HG03432 (cell line): ENCODE results near the gene VSTM1.
"Not testable (repeated sequence)": the region's sequence is repeated elsewhere in the genome, so short reads cannot be mapped to it uniquely, and the experiment has no call there.

Source experiments
- ATAC-seq: cut with Tn5 transposase; IDR thresholded peaks from one replicate; pipeline ENCODE4 v1.9.1; 2021; ENCODE audit warnings: mild to moderate bottlenecking, moderate library complexity; ENCODE audit not compliant: unreplicated experiment

The VSTM1 gene

GRCh38 chr19:54063350-54064116 lies at the start of gene VSTM1:
Gene VSTM1 (minus strand): TSS chr19:54063897. CDS start chr19:54063777, 120 bp downstream.
- no peak for ATAC-seq

- no peak for ATAC-seq
These were observed 46.0 kb upstream of the VSTM1 start for GRCh38 chr19:54109651-54110050.

GRCh38 chr19:54108496-54108895 lies 44.8 kb upstream of the VSTM1 start:
- no peak for ATAC-seq

GRCh38 chr19:54107876-54108490 lies 44.3 kb upstream of the VSTM1 start:
- no peak for ATAC-seq

- no peak for ATAC-seq
These were observed 43.0 kb upstream of the VSTM1 start for GRCh38 chr19:54106716-54107115.

DNA sequence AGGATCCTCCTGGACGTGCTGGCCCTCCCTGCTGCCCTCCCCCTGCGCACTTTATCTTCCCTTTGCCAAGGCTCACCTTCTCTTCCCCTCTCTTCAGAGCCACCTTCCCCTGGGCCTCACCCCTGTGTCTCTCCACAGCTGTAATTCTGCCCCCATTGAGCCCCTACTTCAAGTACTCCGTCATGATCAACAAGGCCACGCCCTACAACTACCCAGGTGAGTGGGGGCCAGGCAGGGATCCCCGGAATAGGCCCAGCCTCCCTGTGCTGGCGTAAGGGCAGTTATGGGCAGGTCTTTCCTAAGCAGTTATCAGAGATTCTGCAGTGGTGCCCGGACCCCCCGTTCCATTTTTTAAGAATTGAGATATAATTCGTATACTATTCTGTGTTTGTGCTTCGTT lies 42.1 kb upstream of the VSTM1 start:
- no peak for ATAC-seq

GRCh38 chr19:54104998-54105715 lies 41.5 kb upstream of the VSTM1 start:
- ATAC-seq: no peak

DNA sequence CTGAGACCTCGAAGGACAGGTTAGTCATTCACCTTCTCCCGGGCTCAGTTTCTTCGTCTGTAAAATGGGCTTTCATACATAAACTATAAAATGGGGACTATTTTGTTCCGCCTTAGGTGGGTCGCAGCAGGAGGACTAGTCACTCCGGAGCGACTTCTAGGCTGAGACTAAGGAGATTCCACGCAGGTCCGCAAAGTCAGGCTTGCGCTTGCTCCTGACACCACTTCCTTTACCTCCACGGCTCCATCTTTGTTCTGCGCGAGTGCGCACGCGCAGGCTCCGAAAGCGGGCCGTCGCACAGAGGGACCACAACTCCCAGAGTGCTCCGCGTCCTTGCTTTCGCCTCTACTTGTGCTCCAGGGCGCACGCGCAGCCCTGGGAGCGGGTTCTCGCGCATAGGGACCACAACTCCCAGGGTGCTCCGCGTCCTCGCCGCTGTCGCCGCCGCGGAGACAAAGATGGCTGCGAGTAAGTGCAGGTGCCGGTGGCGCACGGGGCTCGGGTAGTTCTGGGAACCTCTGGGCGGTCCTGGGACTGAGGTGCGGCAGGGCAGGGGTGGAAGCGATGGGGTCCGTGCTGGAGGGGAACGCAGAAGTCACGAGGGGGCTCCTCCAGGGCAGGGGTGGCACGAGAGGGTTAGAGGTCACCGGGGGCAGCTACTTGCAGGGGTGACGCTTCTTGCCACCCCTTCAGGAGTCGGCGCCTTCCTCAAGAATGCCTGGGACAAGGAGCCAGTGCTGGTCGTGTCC lies 38.9 kb upstream of the VSTM1 start, which contains the start of gene NDUFA3:
Gene NDUFA3 (plus strand): TSS at position 435 of the 749 bp plus-strand sequence. CDS start 24 bp downstream, at position 459.
- ATAC-seq: peak; percentile 94

GRCh38 chr19:54100561-54100960 lies 36.9 kb upstream of the VSTM1 start, which contains the start of gene OSCAR:
Gene OSCAR (minus strand): TSS chr19:54100803. CDS start chr19:54100792, 11 bp downstream.
- no peak for ATAC-seq

DNA sequence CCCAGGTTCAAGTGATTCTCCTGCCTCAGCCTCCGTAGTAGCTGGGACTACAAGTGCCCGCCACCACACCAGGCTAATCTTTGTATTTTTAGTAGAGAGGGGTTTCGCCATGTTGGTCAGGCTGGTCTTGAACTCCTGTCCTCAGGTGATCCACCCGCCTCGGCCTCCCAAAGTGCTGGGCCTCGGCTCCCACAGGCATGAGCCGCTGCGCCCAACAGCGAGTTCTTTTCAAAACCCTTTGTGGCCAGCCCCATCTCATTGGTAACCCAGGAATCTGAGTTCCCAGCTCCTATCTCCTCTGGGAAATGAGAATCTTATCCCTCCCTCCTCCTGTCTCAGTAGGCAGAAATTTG lies 36.2 kb upstream of the VSTM1 start:
- not testable (repeated sequence) for ATAC-seq

- ATAC-seq: no peak
These were observed 35.6 kb upstream of the VSTM1 start for GRCh38 chr19:54099190-54099902.

DNA sequence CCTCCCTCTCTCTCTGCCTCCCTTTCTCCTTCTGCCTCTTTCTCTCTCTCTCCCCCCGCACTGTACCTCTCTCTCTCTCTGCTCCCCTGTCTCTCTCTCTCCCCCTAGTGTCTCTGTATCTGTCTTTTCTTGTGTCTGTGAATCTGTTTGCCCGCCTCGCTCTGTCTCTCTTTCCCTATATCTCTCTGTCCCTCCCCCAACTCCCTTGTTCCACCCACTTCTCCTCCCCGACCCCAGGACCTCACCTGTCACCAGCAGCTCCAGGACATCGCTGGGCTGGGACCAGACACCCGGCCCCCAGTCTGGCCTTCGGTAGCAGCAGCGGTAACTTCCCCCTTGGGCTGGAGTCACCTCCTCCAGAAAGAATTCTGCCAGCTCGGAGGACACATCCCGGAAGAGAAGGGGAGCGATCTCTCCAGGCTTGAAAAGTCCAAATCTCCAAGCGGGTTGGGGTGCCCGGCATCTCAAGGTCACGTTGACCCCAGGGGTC lies 33.0 kb upstream of the VSTM1 start:
- ATAC-seq: no peak

GRCh38 chr19:54095859-54096616 lies 32.3 kb upstream of the VSTM1 start:
- not testable (repeated sequence) for ATAC-seq

- no peak for ATAC-seq
These were observed 31.6 kb upstream of the VSTM1 start for GRCh38 chr19:54095136-54095858.

DNA sequence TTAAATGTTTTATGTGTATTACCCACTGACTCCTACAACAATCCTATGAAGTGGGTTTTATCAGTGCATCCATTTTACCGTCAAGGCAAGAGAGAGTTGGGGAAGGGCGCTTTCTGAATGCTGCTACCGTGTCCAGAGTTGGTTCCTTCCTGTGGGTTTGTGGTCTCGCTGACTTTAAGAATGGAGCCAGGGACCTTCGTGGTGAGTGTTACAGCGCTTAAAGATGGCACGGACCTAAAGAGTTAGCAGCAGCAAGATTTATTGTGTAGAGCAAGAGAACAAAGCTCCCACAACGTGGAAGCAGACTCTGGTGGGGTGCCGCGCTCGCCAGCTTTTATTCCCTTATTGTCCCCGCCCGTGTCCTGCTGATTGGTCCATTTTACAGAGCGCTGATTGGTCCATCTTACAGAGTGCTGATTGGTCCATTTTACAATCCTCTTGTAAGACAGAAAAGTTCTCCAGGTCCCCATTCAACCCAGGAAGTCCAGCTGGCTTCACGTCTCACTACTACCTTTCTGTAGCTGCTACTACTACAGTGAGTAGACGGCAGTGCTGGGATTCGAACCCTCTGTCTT lies 30.8 kb upstream of the VSTM1 start:
- no peak for ATAC-seq

- no peak for ATAC-seq
These were observed 20.7 kb upstream of the VSTM1 start for GRCh38 chr19:54084410-54084809.

DNA sequence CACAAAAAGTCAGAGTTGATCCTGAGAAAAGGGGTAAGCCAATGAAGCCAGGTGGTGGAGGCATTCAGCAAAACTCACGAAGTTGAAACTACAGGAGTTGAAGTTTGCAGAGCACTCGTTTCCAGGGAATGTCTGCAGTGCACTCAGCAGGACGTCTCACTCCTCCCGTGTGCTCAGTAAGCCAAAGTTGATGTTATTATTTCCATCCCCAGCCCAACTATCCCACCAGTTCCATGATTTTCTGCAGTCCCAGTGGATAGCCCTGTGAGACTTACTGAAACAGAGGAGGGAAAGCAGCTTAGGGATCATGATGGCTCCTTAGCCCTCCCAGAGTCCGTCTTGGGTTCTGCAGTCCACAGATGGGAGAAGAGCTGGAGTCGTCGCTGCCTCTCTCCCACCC lies 17.3 kb upstream of the VSTM1 start, which contains the start of gene TARM1:
Gene TARM1 (minus strand): TSS at position 334 of the 400 bp plus-strand sequence. CDS start 25 bp downstream, at position 309.
- no peak for ATAC-seq

- no peak for ATAC-seq
These were observed 13.6 kb upstream of the VSTM1 start for GRCh38 chr19:54077334-54077733.
